Measurements from ENCODE around the gene DDI1. TPM values are rescaled to one million over a fixed set of nuclear protein-coding genes. Genes with fewer than 3 reads are reported as not detected.

DDI1 gene
- total RNA-seq, 4 donors from 2014 or later: not detected

GRCh38 chr11:104049116-104049515 is 12.7 kb downstream of the DDI1 start:
- H3K36me3 ChIP-seq: no peaks in the 10 kb centered on the region
- no peak overlapping the region for H3K27ac ChIP-seq
- WGBS, 2 donors: 81 to 86% methylated on average over 3 to 4 of the region's 4 CpGs
- no peaks in the 10 kb centered on the region for H3K9me3 ChIP-seq
- DNase-seq: no peak
- H3K4me1 ChIP-seq: no peaks in the 10 kb centered on the region
- intact Hi-C loops (cut with DNase I): no loop called here
- TF ChIP-seq, protein P1, sequence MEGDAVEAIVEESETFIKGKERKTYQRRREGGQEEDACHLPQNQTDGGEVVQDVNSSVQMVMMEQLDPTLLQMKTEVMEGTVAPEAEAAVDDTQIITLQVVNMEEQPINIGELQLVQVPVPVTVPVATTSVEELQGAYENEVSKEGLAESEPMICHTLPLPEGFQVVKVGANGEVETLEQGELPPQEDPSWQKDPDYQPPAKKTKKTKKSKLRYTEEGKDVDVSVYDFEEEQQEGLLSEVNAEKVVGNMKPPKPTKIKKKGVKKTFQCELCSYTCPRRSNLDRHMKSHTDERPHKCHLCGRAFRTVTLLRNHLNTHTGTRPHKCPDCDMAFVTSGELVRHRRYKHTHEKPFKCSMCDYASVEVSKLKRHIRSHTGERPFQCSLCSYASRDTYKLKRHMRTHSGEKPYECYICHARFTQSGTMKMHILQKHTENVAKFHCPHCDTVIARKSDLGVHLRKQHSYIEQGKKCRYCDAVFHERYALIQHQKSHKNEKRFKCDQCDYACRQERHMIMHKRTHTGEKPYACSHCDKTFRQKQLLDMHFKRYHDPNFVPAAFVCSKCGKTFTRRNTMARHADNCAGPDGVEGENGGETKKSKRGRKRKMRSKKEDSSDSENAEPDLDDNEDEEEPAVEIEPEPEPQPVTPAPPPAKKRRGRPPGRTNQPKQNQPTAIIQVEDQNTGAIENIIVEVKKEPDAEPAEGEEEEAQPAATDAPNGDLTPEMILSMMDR (IDR thresholded peaks at IDR 0.05): no peak
- no peak for TF ChIP-seq POLR2A (IDR thresholded peaks at IDR 0.05)
- H3K27me3 ChIP-seq: no peaks in the 10 kb centered on the region
- no peak overlapping the region for H3K4me3 ChIP-seq

- Histone ChIP-seq H3K4me1 (no peaks in the 10 kb centered on the region), H3K27me3 (no peaks in the 10 kb centered on the region), H3K4me3 (no peak overlapping the region), H3K9me3 (no peaks in the 10 kb centered on the region), H3K27ac (no peak overlapping the region), H3K36me3 (no peaks in the 10 kb centered on the region)
- TF ChIP-seq, protein P1 (IDR thresholded peaks at IDR 0.05): no peak
- no peak for TF ChIP-seq POLR2A (IDR thresholded peaks at IDR 0.05)
- 57 to 69% methylated on average over 4 of the region's 4 CpGs for WGBS, 2 donors
- DNase-seq: no peak
- intact Hi-C loops (cut with DNase I): no loop called here
Measured at GRCh38 chr11:104051778-104052177, 15.3 kb downstream of the DDI1 start.

DNA sequence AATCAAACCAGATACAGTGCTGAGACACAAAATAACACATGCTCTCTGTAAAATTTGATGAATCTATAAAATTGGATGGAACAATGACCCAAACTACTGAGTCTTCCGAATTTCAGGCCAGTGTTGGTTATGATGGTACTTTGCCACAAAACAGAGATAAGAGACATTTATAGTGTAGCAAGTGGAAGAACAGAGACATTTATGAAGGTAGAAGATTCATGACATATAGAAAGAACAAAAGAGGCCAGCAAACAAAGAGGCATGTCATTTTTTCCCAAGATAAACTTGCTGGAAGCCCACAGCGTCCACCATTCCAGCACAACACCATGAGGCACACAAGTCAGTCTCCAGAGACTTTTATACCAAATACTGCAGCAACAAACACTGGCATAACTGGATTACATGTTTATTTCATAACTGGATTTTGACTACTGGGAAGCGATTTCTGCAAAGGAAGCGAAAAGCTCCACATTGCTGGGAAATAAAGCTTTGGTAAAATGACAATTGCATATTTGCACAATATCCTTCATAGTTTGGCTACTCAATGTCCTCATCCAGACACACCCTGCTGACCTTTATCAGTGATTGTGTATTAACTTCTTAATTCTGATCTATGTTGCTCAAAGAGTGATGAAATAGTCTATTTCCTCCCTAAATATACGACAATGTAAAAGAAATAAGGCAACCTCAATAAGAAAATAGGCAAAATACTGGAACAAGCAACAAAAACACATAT is 17.5 kb downstream of the DDI1 start:
- 66 to 67% methylated on average over 5 of the region's 5 CpGs for WGBS, 2 donors

DNA sequence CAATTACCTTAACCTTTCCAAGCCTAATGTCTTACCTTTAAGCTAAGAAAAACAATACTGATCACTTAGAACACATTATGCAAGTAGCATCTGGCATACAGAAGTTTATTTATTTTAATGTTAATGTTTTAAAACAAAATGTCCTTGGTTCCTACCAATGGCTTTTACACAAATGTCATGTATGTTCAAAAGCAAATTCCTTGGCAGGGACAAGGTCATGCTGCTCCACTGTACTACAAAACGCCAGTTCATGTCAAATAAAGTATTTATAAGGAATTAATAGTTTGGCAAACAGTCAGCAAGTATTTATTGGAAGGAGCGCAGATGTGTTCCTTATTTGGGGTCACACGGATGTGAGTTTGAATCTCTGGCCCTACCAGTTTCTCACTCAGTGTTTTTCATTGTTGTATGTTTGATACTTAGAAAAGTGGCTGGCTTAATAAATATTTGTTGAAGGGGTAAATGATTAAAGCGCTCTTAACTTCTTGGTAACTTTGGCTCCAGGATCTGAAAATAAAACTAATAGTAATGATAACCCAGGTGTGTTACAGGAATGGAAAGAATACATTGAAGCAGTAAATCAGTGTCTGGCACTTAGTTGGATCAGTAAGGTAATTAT is 18.6 kb downstream of the DDI1 start:
- Histone ChIP-seq H3K4me3 (no peak overlapping the region), H3K36me3 (no peaks in the 10 kb centered on the region), H3K27ac (no peak overlapping the region), H3K9me3 (no peaks in the 10 kb centered on the region), H3K4me1 (no peaks in the 10 kb centered on the region), H3K27me3 (no peaks in the 10 kb centered on the region)
- WGBS, 2 donors: 52 to 66% methylated on average over 4 of the region's 4 CpGs
- intact Hi-C loops (cut with DNase I): no loop called here
- DNase-seq: no peak
- TF ChIP-seq, protein P1 (IDR thresholded peaks at IDR 0.05): no peak
- no peak for TF ChIP-seq POLR2A (IDR thresholded peaks at IDR 0.05)

More for the DNA sequence above, 17.5 kb downstream of the DDI1 start:
- no peak overlapping the region for H3K4me3 ChIP-seq
- H3K4me1 ChIP-seq: no peaks in the 10 kb centered on the region
- no peak for DNase-seq
- no peaks in the 10 kb centered on the region for H3K27me3 ChIP-seq
- TF ChIP-seq, protein P1 (IDR thresholded peaks at IDR 0.05): no peak
- no peak for TF ChIP-seq POLR2A (IDR thresholded peaks at IDR 0.05)
- no peaks in the 10 kb centered on the region for H3K9me3 ChIP-seq
- H3K27ac ChIP-seq: no peak overlapping the region
- no peaks in the 10 kb centered on the region for H3K36me3 ChIP-seq
- intact Hi-C loops (cut with DNase I): no loop called here

DNA sequence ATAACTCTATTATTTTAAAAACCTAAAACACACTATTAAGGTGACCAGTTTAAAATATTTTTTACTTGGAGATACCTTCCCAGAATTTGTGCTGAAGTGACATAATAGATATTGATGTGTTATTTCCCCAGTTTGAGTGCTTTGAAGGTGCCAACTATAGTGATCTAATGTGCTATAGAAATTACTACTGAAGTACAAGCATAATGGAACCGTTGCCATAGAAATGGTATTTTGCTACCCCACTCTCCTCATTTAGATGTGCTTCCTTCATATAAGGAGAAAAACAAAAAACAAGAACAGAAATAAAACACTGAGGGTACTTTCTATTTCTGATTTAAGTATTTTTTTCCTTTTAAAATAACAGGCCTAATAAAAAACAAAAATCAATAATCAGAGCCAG is 19.2 kb downstream of the DDI1 start:
- WGBS, 2 donors: 70 to 79% methylated on average over 1 of the region's 1 CpG
- intact Hi-C loops (cut with DNase I): no loop called here

More for the DNA sequence above, 19.2 kb downstream of the DDI1 start:
- Histone ChIP-seq H3K9me3 (no peaks in the 10 kb centered on the region), H3K4me1 (no peaks in the 10 kb centered on the region), H3K27me3 (no peaks in the 10 kb centered on the region), H3K27ac (no peak overlapping the region), H3K36me3 (no peaks in the 10 kb centered on the region), H3K4me3 (no peak overlapping the region)
- no peak for DNase-seq
- TF ChIP-seq, protein P1 (IDR thresholded peaks at IDR 0.05): no peak
- TF ChIP-seq POLR2A (IDR thresholded peaks at IDR 0.05): no peak
